Calu3 (cell line): ENCODE measurements around the gene PPARG. TPM values are rescaled to one million over a fixed set of nuclear protein-coding genes. Genes with fewer than 3 reads are reported as not detected.

Experiments
- BruUV-seq: library from RNA; stranded (reverse); fragments of 400-500 nt; replicated peaks from 2 replicates; lab custom pipeline; 2021; lab: Mats Ljungman, UMichigan
- CTCF ChIA-PET: fragments of 300-600 bp; sonication (Branson Sonifier 250); formaldehyde crosslinking; loops from one replicate; lab custom pipeline; 2022; ENCODE audit warnings: antibody characterized with exemption; lab: Charles Lee
- DNase-seq: peaks from one replicate; pipeline ENCODE4 v3.0.0; 2022
- H3K27ac Mint-ChIP-seq: one replicate; pipeline ENCODE4 v1.8.0; 2022; ENCODE audit warnings: mixed read lengths; ENCODE audit not compliant: unreplicated experiment
- H3K27me3 Mint-ChIP-seq: one replicate; pipeline ENCODE4 v1.8.0; 2022; ENCODE audit warnings: mixed read lengths; ENCODE audit not compliant: unreplicated experiment
- H3K36me3 Mint-ChIP-seq: one replicate; pipeline ENCODE4 v1.8.0; 2022; ENCODE audit warnings: mild to moderate bottlenecking, moderate library complexity, mixed read lengths; ENCODE audit not compliant: insufficient read depth, unreplicated experiment
- H3K4me1 Mint-ChIP-seq: one replicate; pipeline ENCODE4 v1.8.0; 2022; ENCODE audit warnings: mild to moderate bottlenecking, low read depth, mixed read lengths; ENCODE audit not compliant: unreplicated experiment
- H3K4me3 Mint-ChIP-seq: one replicate; pipeline ENCODE4 v1.8.0; 2022; ENCODE audit warnings: mild to moderate bottlenecking, low read depth, moderate library complexity, mixed read lengths; ENCODE audit not compliant: unreplicated experiment
- H3K9me3 Mint-ChIP-seq: one replicate; pipeline ENCODE4 v1.8.0; 2022; ENCODE audit warnings: low read depth, mixed read lengths; ENCODE audit not compliant: unreplicated experiment
- CTCF ChIP-seq: fragments of 200-600 bp; IDR thresholded peaks from one replicate; pipeline ENCODE4 v1.8.0; 2022; ENCODE audit warnings: antibody characterized with exemption; ENCODE audit not compliant: unreplicated experiment
- intact Hi-C: fragments of 100-400 bp; cut with micrococcal nuclease; formaldehyde crosslinking; loops from one replicate; pipeline ENCODE4 v1.10.0; 2022; ENCODE audit not compliant: unreplicated experiment
- total RNA-seq: library from RNA; stranded (reverse); gene quantifications from 2 replicates; pipeline ENCODE4 v1.2.3, GENCODE V29; 2022

PPARG gene
- total RNA-seq, 1 experiment from 2014 or later, result 85.8 TPM

GRCh38 chr3:12356175-12356574 is 67.3 kb downstream of the PPARG start:
- CTCF ChIA-PET, result interaction anchor here (1.0 to 1.1 kb wide), 2 partner anchors 11 to 18 kb away, joined by 3 to 4 read pairs; no protein-coding TSS in a partner anchor
- H3K9me3 Mint-ChIP-seq, result no peaks in the 10 kb centered on the region
- no peak for TF ChIP-seq CTCF
- H3K4me3 Mint-ChIP-seq, result no peak overlapping the region
- H3K27ac Mint-ChIP-seq, result no peak overlapping the region
- H3K4me1 Mint-ChIP-seq, result peaks cover 25% of the 10 kb centered on the region
- no TSS peak for BruUV-seq
- no peak for DNase-seq
- peaks cover 14% of the 10 kb centered on the region for H3K36me3 Mint-ChIP-seq
- intact Hi-C loops, result no loop called here
- no peaks in the 10 kb centered on the region for H3K27me3 Mint-ChIP-seq

- BruUV-seq, result no TSS peak
- DNase-seq, result no peak
- H3K27ac Mint-ChIP-seq, result peak overlapping the region; percentile 27
- intact Hi-C loops, result no loop called here
- TF ChIP-seq CTCF, result no peak
- CTCF ChIA-PET, result no interaction called here
- H3K9me3 Mint-ChIP-seq, result no peaks in the 10 kb centered on the region
- peaks cover 19% of the 10 kb centered on the region for H3K4me1 Mint-ChIP-seq
- no peak overlapping the region for H3K4me3 Mint-ChIP-seq
- H3K36me3 Mint-ChIP-seq, result peaks cover 9% of the 10 kb centered on the region
- H3K27me3 Mint-ChIP-seq, result no peaks in the 10 kb centered on the region
Measured at GRCh38 chr3:12356996-12357395, 68.1 kb downstream of the PPARG start.

GRCh38 chr3:12357456-12357855 is 68.6 kb downstream of the PPARG start:
- intact Hi-C loops, result no loop called here
- peak overlapping the region; percentile 27 for H3K27ac Mint-ChIP-seq
- peaks cover 7% of the 10 kb centered on the region for H3K36me3 Mint-ChIP-seq
- no TSS peak for BruUV-seq
- H3K9me3 Mint-ChIP-seq, result no peaks in the 10 kb centered on the region
- peaks cover 15% of the 10 kb centered on the region for H3K4me1 Mint-ChIP-seq
- no peak overlapping the region for H3K4me3 Mint-ChIP-seq
- no peak for TF ChIP-seq CTCF
- CTCF ChIA-PET, result no interaction called here
- no peak for DNase-seq
- H3K27me3 Mint-ChIP-seq, result no peaks in the 10 kb centered on the region

GRCh38 chr3:12363397-12364195 is 74.7 kb downstream of the PPARG start:
- H3K4me3 Mint-ChIP-seq, result no peak overlapping the region
- BruUV-seq, result no TSS peak
- peaks cover 6% of the 10 kb centered on the region for H3K36me3 Mint-ChIP-seq
- CTCF ChIA-PET, result no interaction called here
- H3K27me3 Mint-ChIP-seq, result no peaks in the 10 kb centered on the region
- peaks cover 13% of the 10 kb centered on the region for H3K4me1 Mint-ChIP-seq
- H3K27ac Mint-ChIP-seq, result no peak overlapping the region
- intact Hi-C loops, result no loop called here
- no peak for DNase-seq
- no peak for TF ChIP-seq CTCF
- peaks cover 2% of the 10 kb centered on the region for H3K9me3 Mint-ChIP-seq
